DOHH2 (cell line): ENCODE data around the gene PLA2G4E.

Experiments
- H3F3A ChIP-seq: fragments of 200-600 bp; sonication (generic), shearing (Covaris generic); 2 replicates; pipeline ENCODE4 v1.6.0; 2016; ENCODE audit warnings: antibody characterized with exemption, mild to moderate bottlenecking; ENCODE audit not compliant: control insufficient read depth, insufficient read depth
- H3K27ac ChIP-seq: fragments of 200-600 bp; sonication (generic); 2 replicates; pipeline ENCODE4 v1.5.1; 2014; ENCODE audit warnings: low read depth, mild to moderate bottlenecking, low read length, moderate library complexity
- H3K27me3 ChIP-seq: fragments of 200-600 bp; sonication (generic); 2 replicates; pipeline ENCODE4 v1.6.1; 2014; ENCODE audit warnings: mild to moderate bottlenecking, low read length, mixed read lengths; ENCODE audit not compliant: control insufficient read depth
- H3K36me3 ChIP-seq: fragments of 200-600 bp; sonication (generic); 2 replicates; pipeline ENCODE4 v1.6.1; 2014; ENCODE audit warnings: mild to moderate bottlenecking, low read length, moderate library complexity, mixed read lengths; ENCODE audit not compliant: control insufficient read depth
- H3K4me1 ChIP-seq: fragments of 200-600 bp; sonication (generic); 2 replicates; pipeline ENCODE4 v1.6.1; 2014; ENCODE audit warnings: mild to moderate bottlenecking, low read length, mixed read lengths; ENCODE audit not compliant: control insufficient read depth
- H3K4me2 ChIP-seq: fragments of 200-600 bp; sonication (generic); 2 replicates; pipeline ENCODE4 v1.6.0; 2014; ENCODE audit warnings: mild to moderate bottlenecking, low read length, moderate library complexity
- H3K4me3 ChIP-seq: fragments of 200-600 bp; sonication (generic); 2 replicates; pipeline ENCODE4 v1.5.1; 2014; ENCODE audit warnings: mild to moderate bottlenecking, low read length, mixed read lengths
- H3K79me2 ChIP-seq: fragments of 200-600 bp; sonication (generic); 2 replicates; pipeline ENCODE4 v1.6.1; 2014; ENCODE audit warnings: mild to moderate bottlenecking, low read length, mixed read lengths; ENCODE audit not compliant: control insufficient read depth
- H3K9me2 ChIP-seq: fragments of 200-600 bp; sonication (generic); replicated peaks from 2 replicates; pipeline ENCODE4 v1.6.1; 2014; ENCODE audit warnings: mild to moderate bottlenecking, low read length, mixed read lengths; ENCODE audit not compliant: control insufficient read depth
- H3K9me3 ChIP-seq: fragments of 200-600 bp; sonication (generic); 2 replicates; pipeline ENCODE4 v1.6.1; 2014; ENCODE audit warnings: antibody characterized with exemption, low read length, mixed read lengths; ENCODE audit not compliant: control insufficient read depth, insufficient read depth
- H4K20me1 ChIP-seq: fragments of 200-600 bp; sonication (generic); 2 replicates; pipeline ENCODE4 v1.6.0; 2014; ENCODE audit warnings: low read depth, mild to moderate bottlenecking, antibody characterized with exemption, low read length, moderate library complexity; ENCODE audit not compliant: control insufficient read depth, insufficient read depth
- EZH2phosphoT487 ChIP-seq: fragments of 200-600 bp; sonication (generic); IDR thresholded peaks from 2 replicates; pipeline ENCODE4 v1.6.1; 2017; ENCODE audit warnings: borderline replicate concordance, mild to moderate bottlenecking, antibody characterized with exemption, low read length, moderate library complexity, mixed read lengths
- TF ChIP-seq, protein P1 (sequence below): fragments of 200-600 bp; sonication (generic); IDR thresholded peaks from one replicate; pipeline ENCODE4 v1.5.1; 2014; ENCODE audit warnings: antibody characterized with exemption, mild to moderate bottlenecking, low read depth, low read length; ENCODE audit not compliant: poor library complexity, severe bottlenecking

PLA2G4E gene

DNA sequence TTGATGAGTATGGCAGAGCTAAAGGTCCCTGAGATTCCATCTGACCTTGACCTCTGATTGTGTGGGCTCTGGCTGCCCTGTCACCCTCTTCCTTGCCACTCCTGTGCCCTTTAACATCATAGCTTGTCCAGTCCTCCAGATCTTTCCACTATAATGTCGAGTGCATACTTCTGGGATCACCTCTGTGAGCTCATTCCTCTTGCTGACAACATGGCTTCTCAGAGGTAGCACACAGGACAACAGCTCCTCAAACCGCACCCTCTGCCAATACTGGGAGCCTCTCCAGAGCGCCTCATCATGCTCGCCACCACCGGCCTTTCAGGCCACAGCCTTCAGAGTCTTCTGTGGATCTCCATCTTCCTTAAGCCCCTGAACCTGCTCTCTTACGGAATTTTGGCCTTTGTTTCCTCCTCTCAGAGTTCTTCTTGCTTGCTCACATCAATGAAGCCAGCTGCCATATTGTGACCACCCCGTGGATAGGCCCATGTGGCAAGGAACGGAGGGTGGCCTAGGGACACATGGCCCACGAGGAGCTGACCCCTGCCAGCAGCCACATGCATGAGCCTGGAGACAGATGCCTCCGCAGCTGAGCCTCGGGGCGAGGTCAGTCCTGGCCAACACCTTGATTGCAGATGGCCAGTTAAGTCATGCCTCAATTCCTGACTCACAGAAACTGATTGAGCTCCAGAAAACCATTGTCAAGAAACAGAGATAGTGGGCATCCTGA is 42.4 kb upstream of the PLA2G4E start:
- Histone ChIP-seq H3K27ac (no peak overlapping the region), H3K9me3 (no peaks in the 10 kb centered on the region), H3K27me3 (peaks cover 6% of the 10 kb centered on the region), H3K36me3 (no peaks in the 10 kb centered on the region), H3K4me2 (no peak overlapping the region), H3K4me3 (no peak overlapping the region), H3K4me1 (peaks cover 7% of the 10 kb centered on the region), H3F3A (no peaks in the 10 kb centered on the region), H4K20me1 (no peaks in the 10 kb centered on the region), H3K9me2 (no peaks in the 10 kb centered on the region), H3K79me2 (no peaks in the 10 kb centered on the region)
- no peak for TF ChIP-seq EZH2phosphoT487
- TF ChIP-seq, protein P1, sequence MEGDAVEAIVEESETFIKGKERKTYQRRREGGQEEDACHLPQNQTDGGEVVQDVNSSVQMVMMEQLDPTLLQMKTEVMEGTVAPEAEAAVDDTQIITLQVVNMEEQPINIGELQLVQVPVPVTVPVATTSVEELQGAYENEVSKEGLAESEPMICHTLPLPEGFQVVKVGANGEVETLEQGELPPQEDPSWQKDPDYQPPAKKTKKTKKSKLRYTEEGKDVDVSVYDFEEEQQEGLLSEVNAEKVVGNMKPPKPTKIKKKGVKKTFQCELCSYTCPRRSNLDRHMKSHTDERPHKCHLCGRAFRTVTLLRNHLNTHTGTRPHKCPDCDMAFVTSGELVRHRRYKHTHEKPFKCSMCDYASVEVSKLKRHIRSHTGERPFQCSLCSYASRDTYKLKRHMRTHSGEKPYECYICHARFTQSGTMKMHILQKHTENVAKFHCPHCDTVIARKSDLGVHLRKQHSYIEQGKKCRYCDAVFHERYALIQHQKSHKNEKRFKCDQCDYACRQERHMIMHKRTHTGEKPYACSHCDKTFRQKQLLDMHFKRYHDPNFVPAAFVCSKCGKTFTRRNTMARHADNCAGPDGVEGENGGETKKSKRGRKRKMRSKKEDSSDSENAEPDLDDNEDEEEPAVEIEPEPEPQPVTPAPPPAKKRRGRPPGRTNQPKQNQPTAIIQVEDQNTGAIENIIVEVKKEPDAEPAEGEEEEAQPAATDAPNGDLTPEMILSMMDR: no peak

- H3K4me2 ChIP-seq: no peak overlapping the region
- no peaks in the 10 kb centered on the region for H3F3A ChIP-seq
- no peak overlapping the region for H3K27ac ChIP-seq
- H4K20me1 ChIP-seq: no peaks in the 10 kb centered on the region
- H3K79me2 ChIP-seq: no peaks in the 10 kb centered on the region
- peaks cover 15% of the 10 kb centered on the region for H3K27me3 ChIP-seq
- H3K9me3 ChIP-seq: no peaks in the 10 kb centered on the region
- no peaks in the 10 kb centered on the region for H3K36me3 ChIP-seq
- H3K9me2 ChIP-seq: no peaks in the 10 kb centered on the region
- peaks cover 7% of the 10 kb centered on the region for H3K4me1 ChIP-seq
- TF ChIP-seq EZH2phosphoT487: no peak
- TF ChIP-seq, protein P1: no peak
- H3K4me3 ChIP-seq: no peak overlapping the region
Observed at GRCh38 chr15:42062284-42062806, 41.5 kb upstream of the PLA2G4E start.

DNA sequence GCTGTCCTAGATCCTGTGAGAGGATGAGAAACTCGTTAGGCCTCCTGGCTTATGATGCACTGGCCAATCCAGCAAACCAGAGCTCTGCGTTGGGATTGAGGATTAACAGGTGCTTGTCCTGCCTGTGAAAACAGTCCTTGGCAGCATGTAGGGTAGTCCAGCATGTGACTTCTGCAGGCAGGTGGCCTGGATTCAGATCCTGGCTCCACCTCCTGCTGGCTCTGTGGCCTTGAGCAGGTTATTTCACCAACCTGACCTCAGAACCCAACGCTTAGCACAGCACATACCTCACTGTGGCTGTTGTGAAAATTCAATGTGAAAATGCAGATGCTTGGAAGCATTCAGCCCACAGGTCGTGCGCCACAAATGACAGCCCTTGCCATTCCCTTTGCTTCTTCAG is 40.0 kb upstream of the PLA2G4E start:
- Histone ChIP-seq H3K36me3 (no peaks in the 10 kb centered on the region), H3K27ac (no peak overlapping the region), H3F3A (no peaks in the 10 kb centered on the region), H3K9me2 (no peaks in the 10 kb centered on the region), H3K4me1 (peaks cover 7% of the 10 kb centered on the region), H3K9me3 (no peaks in the 10 kb centered on the region), H4K20me1 (no peaks in the 10 kb centered on the region), H3K4me2 (no peak overlapping the region), H3K4me3 (no peak overlapping the region), H3K79me2 (no peaks in the 10 kb centered on the region), H3K27me3 (peaks cover 28% of the 10 kb centered on the region)
- TF ChIP-seq, protein P1: no peak
- no peak for TF ChIP-seq EZH2phosphoT487
